ENCODE data around the gene LCP2. TPM values are rescaled to one million over a fixed set of nuclear protein-coding genes. Genes with fewer than 3 reads are reported as not detected.

LCP2 gene
- polyA plus RNA-seq, 4 donors = 2.9 to 14.1 (median 7.8) TPM

- H3K4me3 ChIP-seq (ENCODE audit: low read depth in 1 of 3, low read length in 3 of 3) = peak overlapping the region; percentile 35 to 57 (median 47)
- FAIRE-seq = no peak
- WGBS, 3 donors = 59 to 73% (median 59%) methylated on average over 12 of the region's 12 CpGs
- no peak for DNase-seq
- peaks cover 0 to 3% (median 0%) of the 10 kb centered on the region in 3 donors for H3K27me3 ChIP-seq (ENCODE audit: control insufficient read depth in 3 of 3, insufficient read depth in 3 of 3, low read length in 3 of 3)
- H3K27ac ChIP-seq (ENCODE audit: low read depth in 1 of 3, low read length in 2 of 3) = peak overlapping the region in 2 of 3 donors; percentile 73 to 94
- H3K36me3 ChIP-seq (ENCODE audit: control insufficient read depth in 3 of 3, insufficient read depth in 2 of 3, low read depth in 1 of 3, low read length in 3 of 3) = no peaks in the 10 kb centered on the region
- no peaks in the 10 kb centered on the region for H3K4me1 ChIP-seq (ENCODE audit: control insufficient read depth in 3 of 3, insufficient read depth in 2 of 3, low read depth in 1 of 3, low read length in 2 of 3)
- no peaks in the 10 kb centered on the region for H3K9me3 ChIP-seq (ENCODE audit: control insufficient read depth in 2 of 2, insufficient read depth in 1 of 2, low read depth in 1 of 2, low read length in 1 of 2)
Measured at GRCh38 chr5:170296935-170297588, 515 bp downstream of the LCP2 start.

GRCh38 chr5:170296036-170296934 is 1.3 kb downstream of the LCP2 start:
- Histone ChIP-seq H3K36me3 (ENCODE audit: control insufficient read depth in 3 of 3, insufficient read depth in 2 of 3, low read depth in 1 of 3, low read length in 3 of 3) (no peaks in the 10 kb centered on the region), H3K27me3 (ENCODE audit: control insufficient read depth in 3 of 3, insufficient read depth in 3 of 3, low read length in 3 of 3) (peaks cover 0 to 3% (median 0%) of the 10 kb centered on the region in 3 donors), H3K9me3 (ENCODE audit: control insufficient read depth in 2 of 2, insufficient read depth in 1 of 2, low read depth in 1 of 2, low read length in 1 of 2) (no peaks in the 10 kb centered on the region), H3K27ac (ENCODE audit: low read depth in 1 of 3, low read length in 2 of 3) (peak overlapping the region in 2 of 3 donors; percentile 73 to 94), H3K4me1 (ENCODE audit: control insufficient read depth in 3 of 3, insufficient read depth in 2 of 3, low read depth in 1 of 3, low read length in 2 of 3) (no peaks in the 10 kb centered on the region), H3K4me3 (ENCODE audit: low read depth in 1 of 3, low read length in 3 of 3) (peak overlapping the region; percentile 35 to 57 (median 47))
- no peak for FAIRE-seq
- 60 to 75% (median 67%) methylated on average over 13 of the region's 13 CpGs for WGBS, 3 donors
- no peak for DNase-seq

- FAIRE-seq = no peak
- Histone ChIP-seq H3K4me1 (ENCODE audit: control insufficient read depth in 3 of 3, insufficient read depth in 2 of 3, low read depth in 1 of 3, low read length in 2 of 3) (no peaks in the 10 kb centered on the region), H3K9me3 (ENCODE audit: control insufficient read depth in 2 of 2, insufficient read depth in 1 of 2, low read depth in 1 of 2, low read length in 1 of 2) (peaks cover 0 to 6% of the 10 kb centered on the region in 2 donors)
Measured at GRCh38 chr5:170294556-170294955, 3.0 kb downstream of the LCP2 start.

DNA sequence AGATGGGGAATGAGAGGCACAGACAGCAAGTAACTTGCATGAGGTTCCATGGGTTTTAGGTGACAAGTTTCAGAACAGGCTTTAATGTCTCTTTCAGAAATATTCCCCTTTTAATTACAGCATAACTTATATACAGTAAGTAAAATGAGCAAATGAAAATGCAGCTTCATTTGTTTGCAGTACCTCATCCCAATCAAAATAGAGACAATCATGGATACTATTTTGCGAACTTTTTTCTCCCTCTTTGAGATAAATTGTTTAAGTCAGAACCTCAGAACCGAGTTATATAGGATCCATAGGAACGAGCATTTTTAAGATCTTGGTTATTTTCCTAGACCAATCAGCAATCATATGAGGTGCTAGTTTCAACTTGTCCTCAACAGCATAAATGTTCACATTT is 3.5 kb downstream of the LCP2 start:
- Histone ChIP-seq H3K9me3 (ENCODE audit: control insufficient read depth in 2 of 2, insufficient read depth in 1 of 2, low read depth in 1 of 2, low read length in 1 of 2) (peaks cover 0 to 6% of the 10 kb centered on the region in 2 donors), H3K27ac (ENCODE audit: low read depth in 1 of 3, low read length in 2 of 3) (no peak overlapping the region), H3K4me3 (ENCODE audit: low read depth in 1 of 3, low read length in 3 of 3) (peak overlapping the region in 2 of 3 donors; percentile 4 to 57), H3K36me3 (ENCODE audit: control insufficient read depth in 3 of 3, insufficient read depth in 2 of 3, low read depth in 1 of 3, low read length in 3 of 3) (no peaks in the 10 kb centered on the region), H3K4me1 (ENCODE audit: control insufficient read depth in 3 of 3, insufficient read depth in 2 of 3, low read depth in 1 of 3, low read length in 2 of 3) (no peaks in the 10 kb centered on the region), H3K27me3 (ENCODE audit: control insufficient read depth in 3 of 3, insufficient read depth in 3 of 3, low read length in 3 of 3) (peaks cover 0 to 3% (median 0%) of the 10 kb centered on the region in 3 donors)
- 70 to 79% (median 71%) methylated on average over 3 of the region's 3 CpGs for WGBS, 3 donors
- DNase-seq = no peak
- no peak for FAIRE-seq

More at GRCh38 chr5:170294556-170294955, 3.0 kb downstream of the LCP2 start:
- DNase-seq = no peak
- H3K27ac ChIP-seq (ENCODE audit: low read depth in 1 of 3, low read length in 2 of 3) = no peak overlapping the region
- peak overlapping the region in 2 of 3 donors; percentile 4 to 57 for H3K4me3 ChIP-seq (ENCODE audit: low read depth in 1 of 3, low read length in 3 of 3)
- H3K36me3 ChIP-seq (ENCODE audit: control insufficient read depth in 3 of 3, insufficient read depth in 2 of 3, low read depth in 1 of 3, low read length in 3 of 3) = no peaks in the 10 kb centered on the region
- peaks cover 0 to 3% (median 0%) of the 10 kb centered on the region in 3 donors for H3K27me3 ChIP-seq (ENCODE audit: control insufficient read depth in 3 of 3, insufficient read depth in 3 of 3, low read length in 3 of 3)

GRCh38 chr5:170293273-170293672 is 4.3 kb downstream of the LCP2 start:
- peaks cover 0 to 6% of the 10 kb centered on the region in 2 donors for H3K9me3 ChIP-seq (ENCODE audit: control insufficient read depth in 2 of 2, insufficient read depth in 1 of 2, low read depth in 1 of 2, low read length in 1 of 2)
- H3K36me3 ChIP-seq (ENCODE audit: control insufficient read depth in 3 of 3, insufficient read depth in 2 of 3, low read depth in 1 of 3, low read length in 3 of 3) = no peaks in the 10 kb centered on the region
- WGBS, 3 donors = 50 to 66% (median 62%) methylated on average over 6 of the region's 6 CpGs
- DNase-seq = peak in 1 of 2 donors; percentile 33
- H3K27ac ChIP-seq (ENCODE audit: low read depth in 1 of 3, low read length in 2 of 3) = peak overlapping the region in 1 of 3 donors; percentile 20
- H3K4me3 ChIP-seq (ENCODE audit: low read depth in 1 of 3, low read length in 3 of 3) = no peak overlapping the region
- peaks cover 0 to 7% (median 0%) of the 10 kb centered on the region in 3 donors for H3K4me1 ChIP-seq (ENCODE audit: control insufficient read depth in 3 of 3, insufficient read depth in 2 of 3, low read depth in 1 of 3, low read length in 2 of 3)
- FAIRE-seq = no peak
- peaks cover 0 to 3% (median 0%) of the 10 kb centered on the region in 3 donors for H3K27me3 ChIP-seq (ENCODE audit: control insufficient read depth in 3 of 3, insufficient read depth in 3 of 3, low read length in 3 of 3)

- FAIRE-seq (no peak), DNase-seq (no peak)
- Histone ChIP-seq H3K36me3 (ENCODE audit: control insufficient read depth in 3 of 3, insufficient read depth in 2 of 3, low read depth in 1 of 3, low read length in 3 of 3) (no peaks in the 10 kb centered on the region), H3K4me3 (ENCODE audit: low read depth in 1 of 3, low read length in 3 of 3) (no peak overlapping the region), H3K27ac (ENCODE audit: low read depth in 1 of 3, low read length in 2 of 3) (no peak overlapping the region), H3K4me1 (ENCODE audit: control insufficient read depth in 3 of 3, insufficient read depth in 2 of 3, low read depth in 1 of 3, low read length in 2 of 3) (peaks cover 0 to 7% (median 0%) of the 10 kb centered on the region in 3 donors), H3K27me3 (ENCODE audit: control insufficient read depth in 3 of 3, insufficient read depth in 3 of 3, low read length in 3 of 3) (peaks cover 0 to 3% (median 0%) of the 10 kb centered on the region in 3 donors), H3K9me3 (ENCODE audit: control insufficient read depth in 2 of 2, insufficient read depth in 1 of 2, low read depth in 1 of 2, low read length in 1 of 2) (peaks cover 0 to 6% of the 10 kb centered on the region in 2 donors)
- WGBS, 3 donors = 76 to 89% (median 82%) methylated on average over 4 of the region's 4 CpGs
Measured at GRCh38 chr5:170292179-170293104, 5.1 kb downstream of the LCP2 start.

- Histone ChIP-seq H3K36me3 (ENCODE audit: control insufficient read depth in 3 of 3, insufficient read depth in 2 of 3, low read depth in 1 of 3, low read length in 3 of 3) (no peaks in the 10 kb centered on the region), H3K4me3 (ENCODE audit: low read depth in 1 of 3, low read length in 3 of 3) (no peak overlapping the region), H3K27ac (ENCODE audit: low read depth in 1 of 3, low read length in 2 of 3) (peak overlapping the region in 1 of 3 donors; percentile 24), H3K4me1 (ENCODE audit: control insufficient read depth in 3 of 3, insufficient read depth in 2 of 3, low read depth in 1 of 3, low read length in 2 of 3) (peaks cover 0 to 7% (median 0%) of the 10 kb centered on the region in 3 donors), H3K27me3 (ENCODE audit: control insufficient read depth in 3 of 3, insufficient read depth in 3 of 3, low read length in 3 of 3) (no peaks in the 10 kb centered on the region), H3K9me3 (ENCODE audit: control insufficient read depth in 2 of 2, insufficient read depth in 1 of 2, low read depth in 1 of 2, low read length in 1 of 2) (peaks cover 0 to 6% of the 10 kb centered on the region in 2 donors)
- DNase-seq (no peak), FAIRE-seq (no peak)
- WGBS, 3 donors = 66 to 71% (median 70%) methylated on average over 3 of the region's 3 CpGs
Measured at GRCh38 chr5:170290498-170290897, 7.1 kb downstream of the LCP2 start.
